ENCODE results near the gene IQGAP2. TPM values are rescaled to one million over a fixed set of nuclear protein-coding genes. Genes with fewer than 3 reads are reported as not detected.
A peak's percentile ranks its signal among the peaks of the same experiment; 100 is the strongest.

The IQGAP2 gene
- total and polyA plus RNA-seq, 9 donors: 5.4 to 18.9 (median 9.5) TPM

GRCh38 chr5:76468635-76469425 is 65.7 kb downstream of the IQGAP2 start:
- Histone ChIP-seq H3K4me1 (ENCODE audit: control insufficient read depth, insufficient read depth, low read length) (no peaks in the 10 kb centered on the region), H3K9me3 (replicated peaks; ENCODE audit: control insufficient read depth, low read depth, low read length) (no peaks in the 10 kb centered on the region), H3K4me3 (ENCODE audit: low read length) (no peak overlapping the region), H3K27ac (ENCODE audit: low read length) (no peak overlapping the region), H3K27me3 (ENCODE audit: control insufficient read depth, insufficient read depth, low read length) (no peaks in the 10 kb centered on the region), H3K36me3 (ENCODE audit: control insufficient read depth, insufficient read depth, low read length) (no peaks in the 10 kb centered on the region)
- DNase-seq: no peak
- WGBS (ENCODE audit: insufficient coverage): 94% methylated on average over 6 of the region's 12 CpGs

DNA sequence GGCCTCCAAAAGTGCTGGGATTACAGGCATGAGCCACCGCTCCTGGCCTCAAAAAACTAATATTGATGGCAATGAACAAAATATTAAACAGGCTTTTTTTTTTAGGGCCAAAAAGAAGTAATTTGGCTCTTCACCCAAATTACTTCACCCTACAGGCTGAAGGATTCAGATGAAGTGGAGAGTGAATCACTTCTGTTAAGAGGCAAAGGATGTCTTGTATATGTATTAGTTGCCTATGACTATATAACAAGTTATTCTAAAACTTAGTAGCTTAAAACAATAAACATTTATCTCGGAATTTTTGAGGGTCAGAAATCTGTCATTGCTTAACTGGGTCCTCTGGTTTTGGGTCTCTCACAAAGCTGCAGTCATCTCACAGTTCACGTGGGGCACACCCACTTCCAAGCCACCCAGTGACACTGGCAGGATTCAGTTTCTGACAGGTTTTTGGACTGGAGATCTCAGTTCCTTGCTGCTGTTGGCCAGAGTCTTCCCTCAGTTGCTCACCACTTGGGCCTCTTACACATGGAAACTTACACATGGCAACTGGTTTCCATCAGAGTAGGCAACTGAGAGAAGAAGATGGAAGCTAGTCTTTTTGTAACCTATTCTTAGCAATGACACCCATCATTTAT is 66.7 kb downstream of the IQGAP2 start:
- no peaks in the 10 kb centered on the region for H3K36me3 ChIP-seq (ENCODE audit: control insufficient read depth, insufficient read depth, low read length)
- no peak for DNase-seq
- WGBS (ENCODE audit: insufficient coverage): 100% methylated on average over 1 of the region's 3 CpGs
- no peaks in the 10 kb centered on the region for H3K27me3 ChIP-seq (ENCODE audit: control insufficient read depth, insufficient read depth, low read length)
- no peak overlapping the region for H3K27ac ChIP-seq (ENCODE audit: low read length)
- H3K4me3 ChIP-seq (ENCODE audit: low read length): no peak overlapping the region
- H3K4me1 ChIP-seq (ENCODE audit: control insufficient read depth, insufficient read depth, low read length): no peaks in the 10 kb centered on the region
- H3K9me3 ChIP-seq (replicated peaks; ENCODE audit: control insufficient read depth, low read depth, low read length): no peaks in the 10 kb centered on the region

- Histone ChIP-seq H3K27me3 (ENCODE audit: control insufficient read depth, insufficient read depth, low read length) (no peaks in the 10 kb centered on the region), H3K4me1 (ENCODE audit: control insufficient read depth, insufficient read depth, low read length) (no peaks in the 10 kb centered on the region), H3K9me3 (replicated peaks; ENCODE audit: control insufficient read depth, low read depth, low read length) (no peaks in the 10 kb centered on the region), H3K36me3 (ENCODE audit: control insufficient read depth, insufficient read depth, low read length) (no peaks in the 10 kb centered on the region), H3K4me3 (ENCODE audit: low read length) (no peak overlapping the region), H3K27ac (ENCODE audit: low read length) (no peak overlapping the region)
- WGBS (ENCODE audit: insufficient coverage): 0% methylated on average over 1 of the region's 3 CpGs
- DNase-seq: peak; percentile 65
Measured at GRCh38 chr5:76470976-76471375, 67.9 kb downstream of the IQGAP2 start.

- H3K36me3 ChIP-seq (ENCODE audit: control insufficient read depth, insufficient read depth, low read length): no peaks in the 10 kb centered on the region
- H3K27ac ChIP-seq (ENCODE audit: low read length): no peak overlapping the region
- H3K9me3 ChIP-seq (replicated peaks; ENCODE audit: control insufficient read depth, low read depth, low read length): no peaks in the 10 kb centered on the region
- H3K4me3 ChIP-seq (ENCODE audit: low read length): no peak overlapping the region
- DNase-seq: no peak
- H3K27me3 ChIP-seq (ENCODE audit: control insufficient read depth, insufficient read depth, low read length): no peaks in the 10 kb centered on the region
- WGBS (ENCODE audit: insufficient coverage): no CpG with 5 or more reads among the region's 1 CpG
- H3K4me1 ChIP-seq (ENCODE audit: control insufficient read depth, insufficient read depth, low read length): no peaks in the 10 kb centered on the region
Measured at GRCh38 chr5:76471406-76471805, 68.3 kb downstream of the IQGAP2 start.

DNA sequence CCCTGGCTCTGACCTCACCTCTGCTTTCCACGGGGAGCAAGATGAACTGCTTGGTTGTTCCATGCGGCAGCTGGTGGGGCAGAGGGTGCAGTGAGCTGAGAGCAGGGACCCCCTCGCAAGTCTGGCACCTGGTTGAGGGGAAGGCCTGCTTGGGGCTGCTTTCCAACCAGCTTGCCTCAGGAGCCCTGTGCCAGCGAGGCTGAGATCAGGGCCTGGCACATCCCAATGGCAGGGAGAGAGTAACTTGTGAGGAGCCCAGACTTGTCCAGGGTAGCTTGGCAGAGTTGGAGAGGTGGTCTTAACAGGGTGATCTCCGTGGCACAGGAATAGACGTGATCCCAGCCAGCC is 68.9 kb downstream of the IQGAP2 start:
- Histone ChIP-seq H3K4me3 (ENCODE audit: low read length) (no peak overlapping the region), H3K27me3 (ENCODE audit: control insufficient read depth, insufficient read depth, low read length) (no peaks in the 10 kb centered on the region), H3K36me3 (ENCODE audit: control insufficient read depth, insufficient read depth, low read length) (no peaks in the 10 kb centered on the region), H3K9me3 (replicated peaks; ENCODE audit: control insufficient read depth, low read depth, low read length) (no peaks in the 10 kb centered on the region), H3K4me1 (ENCODE audit: control insufficient read depth, insufficient read depth, low read length) (no peaks in the 10 kb centered on the region), H3K27ac (ENCODE audit: low read length) (no peak overlapping the region)
- WGBS (ENCODE audit: insufficient coverage): 86% methylated on average over 5 of the region's 6 CpGs
- no peak for DNase-seq

DNA sequence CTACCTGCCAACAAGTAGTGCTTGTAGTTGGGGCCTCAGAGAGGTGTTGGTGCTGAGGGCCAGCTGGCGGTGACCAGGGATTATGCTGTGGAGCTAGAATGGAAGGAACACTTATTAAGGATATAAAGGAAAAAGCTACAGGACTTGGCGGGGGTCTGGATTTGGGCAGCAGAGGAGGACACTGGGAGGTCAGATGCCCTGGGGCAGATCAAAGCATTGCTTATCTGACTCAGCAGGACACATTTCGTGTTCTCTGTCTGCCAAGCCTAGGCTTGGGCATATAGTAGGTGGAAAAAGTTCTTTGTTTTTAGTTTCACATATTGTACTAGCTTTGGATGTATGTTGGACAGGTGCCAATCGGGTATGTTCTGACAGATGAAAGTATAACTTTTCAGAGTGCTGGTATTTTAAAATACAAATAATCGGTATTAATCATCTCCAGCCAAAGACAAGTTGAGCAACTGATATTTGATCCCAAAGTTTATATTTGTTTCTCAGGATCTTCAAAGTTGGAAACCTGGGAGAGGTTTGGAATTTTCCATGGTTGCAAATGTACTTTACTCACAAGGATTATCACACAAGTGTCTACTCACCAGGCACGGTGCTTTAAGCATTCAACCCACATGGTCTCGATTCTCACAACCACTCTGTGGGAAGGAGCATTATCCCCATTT is 69.4 kb downstream of the IQGAP2 start:
- Histone ChIP-seq H3K4me3 (ENCODE audit: low read length) (no peak overlapping the region), H3K27me3 (ENCODE audit: control insufficient read depth, insufficient read depth, low read length) (no peaks in the 10 kb centered on the region), H3K27ac (ENCODE audit: low read length) (no peak overlapping the region), H3K9me3 (replicated peaks; ENCODE audit: control insufficient read depth, low read depth, low read length) (no peaks in the 10 kb centered on the region), H3K4me1 (ENCODE audit: control insufficient read depth, insufficient read depth, low read length) (no peaks in the 10 kb centered on the region), H3K36me3 (ENCODE audit: control insufficient read depth, insufficient read depth, low read length) (no peaks in the 10 kb centered on the region)
- DNase-seq: no peak
- WGBS (ENCODE audit: insufficient coverage): 50% methylated on average over 1 of the region's 7 CpGs

GRCh38 chr5:76473009-76473336 is 69.9 kb downstream of the IQGAP2 start:
- Histone ChIP-seq H3K36me3 (ENCODE audit: control insufficient read depth, insufficient read depth, low read length) (no peaks in the 10 kb centered on the region), H3K9me3 (replicated peaks; ENCODE audit: control insufficient read depth, low read depth, low read length) (no peaks in the 10 kb centered on the region), H3K4me1 (ENCODE audit: control insufficient read depth, insufficient read depth, low read length) (no peaks in the 10 kb centered on the region), H3K27ac (ENCODE audit: low read length) (no peak overlapping the region), H3K27me3 (ENCODE audit: control insufficient read depth, insufficient read depth, low read length) (no peaks in the 10 kb centered on the region), H3K4me3 (ENCODE audit: low read length) (no peak overlapping the region)
- no CpG with 5 or more reads among the region's 2 CpGs for WGBS (ENCODE audit: insufficient coverage)
- no peak for DNase-seq

DNA sequence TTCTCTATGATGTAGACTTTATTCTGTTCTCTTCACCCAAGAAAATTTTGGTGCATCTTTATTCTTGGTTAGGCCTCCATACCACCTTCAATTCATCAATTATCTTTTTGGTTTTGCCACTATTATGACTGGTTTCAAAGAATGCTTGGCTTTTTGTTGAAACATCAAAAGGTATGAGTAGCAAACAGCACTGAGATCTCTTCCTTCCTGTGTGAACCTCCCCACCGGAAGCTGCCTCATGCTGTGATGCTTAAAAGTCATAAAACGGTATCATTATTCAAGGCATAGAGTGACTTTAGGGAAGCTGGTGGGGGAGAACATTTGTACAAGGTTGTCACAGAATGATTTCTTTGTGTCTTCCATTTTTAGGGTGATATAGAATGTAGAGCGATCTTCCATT is 70.6 kb downstream of the IQGAP2 start:
- no CpG with 5 or more reads among the region's 3 CpGs for WGBS (ENCODE audit: insufficient coverage)
- no peak overlapping the region for H3K4me3 ChIP-seq (ENCODE audit: low read length)
- no peaks in the 10 kb centered on the region for H3K27me3 ChIP-seq (ENCODE audit: control insufficient read depth, insufficient read depth, low read length)
- DNase-seq: no peak
- H3K9me3 ChIP-seq (replicated peaks; ENCODE audit: control insufficient read depth, low read depth, low read length): no peaks in the 10 kb centered on the region
- H3K27ac ChIP-seq (ENCODE audit: low read length): no peak overlapping the region
- no peaks in the 10 kb centered on the region for H3K36me3 ChIP-seq (ENCODE audit: control insufficient read depth, insufficient read depth, low read length)
- H3K4me1 ChIP-seq (ENCODE audit: control insufficient read depth, insufficient read depth, low read length): no peaks in the 10 kb centered on the region

DNA sequence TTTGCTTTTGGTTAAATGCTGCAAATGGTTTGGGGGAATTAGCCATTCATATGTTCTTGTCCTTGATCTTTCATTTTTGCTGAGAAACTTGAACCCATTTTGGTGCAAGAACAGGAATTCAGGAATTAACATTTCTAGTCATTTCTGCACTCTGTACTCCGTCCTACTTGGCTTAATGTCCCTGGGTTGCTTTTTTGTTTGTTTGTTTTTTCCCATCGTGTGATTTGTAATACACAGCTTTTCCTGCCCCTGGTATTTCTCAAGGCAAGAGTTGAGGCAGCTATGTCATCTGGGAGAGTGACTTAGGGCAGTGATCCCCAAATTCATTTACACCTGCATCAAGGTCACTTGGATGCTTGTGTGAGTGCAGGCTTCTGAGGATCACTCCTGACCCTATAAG is 71.3 kb downstream of the IQGAP2 start:
- no peak for DNase-seq
- WGBS (ENCODE audit: insufficient coverage): no CpG with 5 or more reads among the region's 2 CpGs
- no peak overlapping the region for H3K27ac ChIP-seq (ENCODE audit: low read length)
- H3K4me3 ChIP-seq (ENCODE audit: low read length): no peak overlapping the region
- H3K9me3 ChIP-seq (replicated peaks; ENCODE audit: control insufficient read depth, low read depth, low read length): no peaks in the 10 kb centered on the region
- no peaks in the 10 kb centered on the region for H3K36me3 ChIP-seq (ENCODE audit: control insufficient read depth, insufficient read depth, low read length)
- H3K27me3 ChIP-seq (ENCODE audit: control insufficient read depth, insufficient read depth, low read length): no peaks in the 10 kb centered on the region
- no peaks in the 10 kb centered on the region for H3K4me1 ChIP-seq (ENCODE audit: control insufficient read depth, insufficient read depth, low read length)

DNA sequence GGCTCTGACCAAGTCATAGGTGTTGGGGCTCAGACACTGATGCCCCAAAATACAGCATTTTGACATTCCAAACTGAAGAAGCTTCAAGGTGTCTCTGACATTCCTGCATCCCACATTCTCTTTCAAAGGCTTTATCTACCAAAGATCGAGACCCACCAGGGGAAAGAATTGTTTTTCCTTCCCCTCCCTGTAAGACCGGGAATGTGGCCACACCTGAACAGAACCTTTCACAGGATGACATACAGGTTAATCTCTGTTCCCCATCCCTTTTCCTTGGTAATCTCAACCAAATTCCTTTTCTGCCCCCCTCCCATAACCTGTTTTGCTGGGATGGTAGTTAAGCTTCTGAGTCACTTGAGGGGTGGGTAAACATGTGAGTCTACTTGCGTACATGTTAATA is 72.3 kb downstream of the IQGAP2 start:
- no peak for DNase-seq
- Histone ChIP-seq H3K27me3 (ENCODE audit: control insufficient read depth, insufficient read depth, low read length) (no peaks in the 10 kb centered on the region), H3K27ac (ENCODE audit: low read length) (no peak overlapping the region), H3K4me3 (ENCODE audit: low read length) (no peak overlapping the region), H3K4me1 (ENCODE audit: control insufficient read depth, insufficient read depth, low read length) (no peaks in the 10 kb centered on the region), H3K9me3 (replicated peaks; ENCODE audit: control insufficient read depth, low read depth, low read length) (no peaks in the 10 kb centered on the region), H3K36me3 (ENCODE audit: control insufficient read depth, insufficient read depth, low read length) (no peaks in the 10 kb centered on the region)
- WGBS (ENCODE audit: insufficient coverage): 88% methylated on average over 2 of the region's 3 CpGs
